ENCODE results near the gene KIF17. TPM values are rescaled to one million over a fixed set of nuclear protein-coding genes. Genes with fewer than 3 reads are reported as not detected.
"Not testable (repeated sequence)": the region's sequence is repeated elsewhere in the genome, so short reads cannot be mapped to it uniquely, and the experiment has no call there.

Gene KIF17
- total RNA-seq, 1 donor from 2014 or later: 0.09 TPM

GRCh38 chr1:20724364-20725188 lies 6.8 kb upstream of the KIF17 start:
- intact Hi-C loops (cut with micrococcal nuclease): no loop called here
- H3K27ac Mint-ChIP-seq: no peak overlapping the region
- peaks cover 27% of the 10 kb centered on the region for H3K27me3 Mint-ChIP-seq (ENCODE audit: low read depth)
- no peak for DNase-seq (ENCODE audit: low spot score)
- no peaks in the 10 kb centered on the region for H3K4me1 Mint-ChIP-seq (ENCODE audit: low read depth)
- H3K9me3 Mint-ChIP-seq: no peaks in the 10 kb centered on the region
- H3K4me3 Mint-ChIP-seq (ENCODE audit: low read depth): no peak overlapping the region
- no peaks in the 10 kb centered on the region for H3K36me3 Mint-ChIP-seq (ENCODE audit: low read depth)

GRCh38 chr1:20723537-20724363 lies 5.9 kb upstream of the KIF17 start:
- Mint-ChIP-seq H3K9me3 (no peaks in the 10 kb centered on the region), H3K4me1 (ENCODE audit: low read depth) (no peaks in the 10 kb centered on the region), H3K27me3 (ENCODE audit: low read depth) (peaks cover 29% of the 10 kb centered on the region), H3K4me3 (ENCODE audit: low read depth) (no peak overlapping the region), H3K36me3 (ENCODE audit: low read depth) (no peaks in the 10 kb centered on the region), H3K27ac (no peak overlapping the region)
- DNase-seq (ENCODE audit: low spot score): no peak
- intact Hi-C loops (cut with micrococcal nuclease): no loop called here

GRCh38 chr1:20723159-20723536 lies 5.3 kb upstream of the KIF17 start:
- no peak for DNase-seq (ENCODE audit: low spot score)
- Mint-ChIP-seq H3K36me3 (ENCODE audit: low read depth) (no peaks in the 10 kb centered on the region), H3K27me3 (ENCODE audit: low read depth) (peaks cover 29% of the 10 kb centered on the region), H3K27ac (no peak overlapping the region), H3K9me3 (no peaks in the 10 kb centered on the region), H3K4me3 (ENCODE audit: low read depth) (no peak overlapping the region), H3K4me1 (ENCODE audit: low read depth) (no peaks in the 10 kb centered on the region)
- intact Hi-C loops (cut with micrococcal nuclease): no loop called here

GRCh38 chr1:20721117-20722061 lies 3.6 kb upstream of the KIF17 start:
- no peaks in the 10 kb centered on the region for H3K36me3 Mint-ChIP-seq (ENCODE audit: low read depth)
- H3K27me3 Mint-ChIP-seq (ENCODE audit: low read depth): peaks cover 37% of the 10 kb centered on the region
- intact Hi-C loops (cut with micrococcal nuclease): no loop called here
- no peak for DNase-seq (ENCODE audit: low spot score)
- H3K9me3 Mint-ChIP-seq: no peaks in the 10 kb centered on the region
- no peaks in the 10 kb centered on the region for H3K4me1 Mint-ChIP-seq (ENCODE audit: low read depth)
- no peak overlapping the region for H3K27ac Mint-ChIP-seq
- H3K4me3 Mint-ChIP-seq (ENCODE audit: low read depth): no peak overlapping the region

- intact Hi-C loops (cut with micrococcal nuclease): no loop called here
- Mint-ChIP-seq H3K27me3 (ENCODE audit: low read depth) (peaks cover 42% of the 10 kb centered on the region), H3K4me1 (ENCODE audit: low read depth) (peaks cover 2% of the 10 kb centered on the region), H3K4me3 (ENCODE audit: low read depth) (no peak overlapping the region), H3K27ac (no peak overlapping the region), H3K36me3 (ENCODE audit: low read depth) (no peaks in the 10 kb centered on the region), H3K9me3 (no peaks in the 10 kb centered on the region)
- no peak for DNase-seq (ENCODE audit: low spot score)
These were observed 2.9 kb upstream of the KIF17 start for GRCh38 chr1:20720631-20721091.

GRCh38 chr1:20719871-20720620 lies 2.2 kb upstream of the KIF17 start:
- Mint-ChIP-seq H3K27ac (no peak overlapping the region), H3K27me3 (ENCODE audit: low read depth) (peaks cover 43% of the 10 kb centered on the region), H3K4me1 (ENCODE audit: low read depth) (peaks cover 2% of the 10 kb centered on the region), H3K36me3 (ENCODE audit: low read depth) (no peaks in the 10 kb centered on the region), H3K4me3 (ENCODE audit: low read depth) (no peak overlapping the region), H3K9me3 (no peaks in the 10 kb centered on the region)
- no peak for DNase-seq (ENCODE audit: low spot score)
- intact Hi-C loops (cut with micrococcal nuclease): no loop called here

GRCh38 chr1:20719261-20719660 lies 1.5 kb upstream of the KIF17 start:
- Mint-ChIP-seq H3K4me3 (ENCODE audit: low read depth) (no peak overlapping the region), H3K36me3 (ENCODE audit: low read depth) (no peaks in the 10 kb centered on the region), H3K27ac (no peak overlapping the region), H3K27me3 (ENCODE audit: low read depth) (peaks cover 43% of the 10 kb centered on the region), H3K4me1 (ENCODE audit: low read depth) (peaks cover 2% of the 10 kb centered on the region), H3K9me3 (no peaks in the 10 kb centered on the region)
- DNase-seq (ENCODE audit: low spot score): no peak
- intact Hi-C loops (cut with micrococcal nuclease): no loop called here

- H3K27me3 Mint-ChIP-seq (ENCODE audit: low read depth): peaks cover 43% of the 10 kb centered on the region
- H3K36me3 Mint-ChIP-seq (ENCODE audit: low read depth); H3K4me1 Mint-ChIP-seq (ENCODE audit: low read depth); H3K27ac Mint-ChIP-seq; intact Hi-C loops (cut with micrococcal nuclease); H3K9me3 Mint-ChIP-seq; DNase-seq (ENCODE audit: low spot score): not testable (repeated sequence)
- peak overlapping the region; percentile 56 for H3K4me3 Mint-ChIP-seq (ENCODE audit: low read depth)
These were observed 606 bp upstream of the KIF17 start for GRCh38 chr1:20718343-20718882.

- H3K9me3 Mint-ChIP-seq: no peaks in the 10 kb centered on the region
- H3K36me3 Mint-ChIP-seq (ENCODE audit: low read depth): no peaks in the 10 kb centered on the region
- peaks cover 2% of the 10 kb centered on the region for H3K4me1 Mint-ChIP-seq (ENCODE audit: low read depth)
- DNase-seq (ENCODE audit: low spot score): no peak
- H3K4me3 Mint-ChIP-seq (ENCODE audit: low read depth): peak overlapping the region; percentile 57
- H3K27me3 Mint-ChIP-seq (ENCODE audit: low read depth): peaks cover 42% of the 10 kb centered on the region
- no peak overlapping the region for H3K27ac Mint-ChIP-seq
- intact Hi-C loops (cut with micrococcal nuclease): no loop called here
These were observed 1.6 kb downstream of the KIF17 start for GRCh38 chr1:20716232-20716631.

GRCh38 chr1:20715406-20715805 lies 2.4 kb downstream of the KIF17 start:
- no peaks in the 10 kb centered on the region for H3K36me3 Mint-ChIP-seq (ENCODE audit: low read depth)
- H3K4me3 Mint-ChIP-seq (ENCODE audit: low read depth): no peak overlapping the region
- intact Hi-C loops (cut with micrococcal nuclease): no loop called here
- H3K4me1 Mint-ChIP-seq (ENCODE audit: low read depth): peaks cover 2% of the 10 kb centered on the region
- DNase-seq (ENCODE audit: low spot score): no peak
- no peaks in the 10 kb centered on the region for H3K9me3 Mint-ChIP-seq
- H3K27me3 Mint-ChIP-seq (ENCODE audit: low read depth): peaks cover 36% of the 10 kb centered on the region
- no peak overlapping the region for H3K27ac Mint-ChIP-seq

GRCh38 chr1:20713440-20713839 lies 4.4 kb downstream of the KIF17 start:
- Mint-ChIP-seq H3K4me3 (ENCODE audit: low read depth) (no peak overlapping the region), H3K36me3 (ENCODE audit: low read depth) (no peaks in the 10 kb centered on the region), H3K9me3 (no peaks in the 10 kb centered on the region), H3K27ac (no peak overlapping the region), H3K4me1 (ENCODE audit: low read depth) (peaks cover 2% of the 10 kb centered on the region), H3K27me3 (ENCODE audit: low read depth) (peaks cover 18% of the 10 kb centered on the region)
- DNase-seq (ENCODE audit: low spot score): no peak
- intact Hi-C loops (cut with micrococcal nuclease): no loop called here

- Mint-ChIP-seq H3K27ac (no peak overlapping the region), H3K27me3 (ENCODE audit: low read depth) (peaks cover 12% of the 10 kb centered on the region), H3K4me1 (ENCODE audit: low read depth) (peaks cover 2% of the 10 kb centered on the region), H3K9me3 (no peaks in the 10 kb centered on the region), H3K36me3 (ENCODE audit: low read depth) (no peaks in the 10 kb centered on the region), H3K4me3 (ENCODE audit: low read depth) (no peak overlapping the region)
- DNase-seq (ENCODE audit: low spot score): no peak
- intact Hi-C loops (cut with micrococcal nuclease): no loop called here
These were observed 5.6 kb downstream of the KIF17 start for GRCh38 chr1:20712215-20712577.

Data from activated T-helper 2 cell treated with anti-CD3 and anti-CD28 coated beads, Interferon-gamma antibody, Interleukin-2, Interleukin-4, amounts not matched to agents 10 μg/mL and 5 μg/mL and 100 μg/mL, durations not matched to agents 14 hours and 24 hours and 36 hours (primary cell).